GM04503 (cell line): ENCODE data around the gene SDF2L1.
"Not testable (repeated sequence)": the region's sequence is repeated elsewhere in the genome, so short reads cannot be mapped to it uniquely, and the experiment has no call there.

Experiments used
- DNase-seq: peaks from one replicate; pipeline ENCODE4 v3.0.0-alpha.2; 2012; ENCODE audit warnings: low read depth

The SDF2L1 gene

DNA sequence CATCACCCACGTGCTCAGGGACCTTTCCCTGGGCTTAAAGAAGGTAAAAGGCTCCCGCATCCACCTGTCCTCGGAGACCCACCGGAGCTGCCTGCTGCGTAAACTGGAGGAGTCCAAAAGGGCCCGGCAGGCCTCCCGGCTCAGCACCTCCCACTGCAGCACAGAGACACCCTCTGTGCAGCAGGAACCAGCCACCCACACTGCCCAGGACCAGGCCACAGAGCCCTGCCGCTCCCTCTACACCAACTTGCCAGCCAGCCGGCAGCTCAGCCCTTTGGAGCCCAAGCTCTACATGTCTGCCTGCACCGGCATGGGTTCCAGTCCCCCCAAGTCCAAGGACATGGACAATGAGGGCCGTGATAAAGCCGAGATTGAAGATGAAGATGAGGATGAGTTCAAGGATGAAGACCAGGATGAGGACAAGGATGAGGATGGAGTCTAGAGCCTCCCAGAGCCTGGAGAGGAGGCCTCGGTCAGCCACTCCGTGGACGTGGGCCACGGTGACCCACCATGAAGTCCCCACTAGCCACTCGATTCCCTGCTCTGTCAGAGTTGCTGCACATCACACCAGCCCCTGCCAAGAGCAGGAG lies 5.4 kb upstream of the SDF2L1 start:
- DNase-seq, result no peak

DNA sequence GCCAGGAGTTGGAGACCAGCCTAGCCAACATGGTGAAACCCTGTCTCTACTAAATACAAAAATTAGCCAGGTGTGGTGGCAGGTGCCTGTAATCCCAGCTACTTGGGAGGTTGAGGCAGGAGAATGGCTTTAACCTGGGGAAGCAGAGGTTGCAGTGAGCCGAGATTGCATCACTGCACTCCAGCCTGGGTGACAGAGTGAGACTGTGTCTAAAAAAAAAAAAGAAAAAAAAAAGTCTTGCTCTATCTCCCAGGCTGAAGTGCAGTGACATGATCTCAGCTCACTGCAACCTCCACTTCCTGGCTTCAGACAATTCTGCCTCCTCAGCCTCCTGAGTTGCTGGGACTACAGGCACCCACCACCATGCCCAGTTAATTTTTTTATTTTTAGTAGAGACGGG lies 4.7 kb upstream of the SDF2L1 start:
- not testable (repeated sequence) for DNase-seq

DNA sequence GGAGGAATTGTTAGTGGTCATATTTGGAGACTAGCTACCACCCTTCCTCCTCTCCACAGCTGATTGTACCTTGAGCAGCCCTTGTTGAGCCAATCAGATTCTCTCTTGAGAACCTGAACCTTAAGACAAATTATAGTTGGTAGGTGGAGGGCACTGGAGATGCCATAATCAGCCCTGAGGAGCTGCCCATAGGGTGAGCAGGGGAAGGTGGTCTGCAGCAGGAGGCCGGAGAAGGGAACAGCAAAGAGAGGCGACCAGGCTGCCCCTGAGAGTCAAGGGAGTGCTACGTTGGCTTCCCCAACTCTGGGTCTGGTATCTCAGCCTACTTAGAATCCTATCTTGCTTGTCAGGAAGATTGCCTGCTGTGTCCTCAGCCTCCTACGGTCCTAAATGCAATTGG lies 2.7 kb upstream of the SDF2L1 start:
- DNase-seq, result no peak

DNA sequence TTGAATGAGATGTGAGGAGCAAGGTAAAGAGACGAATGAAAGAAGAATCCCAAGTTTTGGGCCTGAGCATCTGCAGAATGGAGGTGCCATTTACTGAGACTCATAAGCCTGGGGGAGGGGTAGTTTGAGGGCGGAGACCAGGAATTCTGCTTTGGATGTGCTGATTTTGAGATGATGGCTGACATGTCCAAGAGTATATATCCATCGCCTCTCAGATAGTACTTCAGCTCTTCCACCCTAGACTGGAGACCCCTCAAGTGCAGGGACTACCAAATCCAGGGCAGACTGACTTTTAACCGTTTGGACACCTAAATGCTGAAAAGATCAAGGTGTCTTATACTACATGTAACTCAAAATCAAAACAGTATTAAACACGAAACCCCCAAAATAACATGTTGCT lies 1.3 kb upstream of the SDF2L1 start:
- DNase-seq, result no peak

DNA sequence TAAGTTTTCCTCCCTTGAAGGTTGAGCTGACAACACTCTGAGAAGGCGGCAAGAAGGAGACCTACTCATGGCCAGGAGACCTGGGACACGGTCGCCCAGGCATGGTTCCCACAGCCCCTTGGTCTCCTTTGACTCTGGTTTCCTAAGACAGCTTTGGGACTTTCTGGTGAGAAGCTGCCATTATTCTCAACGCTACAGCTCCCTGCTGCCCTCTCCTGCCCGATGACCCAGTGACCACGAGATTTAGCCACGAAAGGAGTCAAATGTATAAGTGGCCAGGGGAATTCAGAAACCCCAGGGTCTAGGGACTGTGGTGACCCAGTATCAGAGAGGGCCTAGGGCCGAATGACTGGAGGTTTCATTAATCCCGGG lies 699 bp upstream of the SDF2L1 start:
- DNase-seq, result no peak

DNA sequence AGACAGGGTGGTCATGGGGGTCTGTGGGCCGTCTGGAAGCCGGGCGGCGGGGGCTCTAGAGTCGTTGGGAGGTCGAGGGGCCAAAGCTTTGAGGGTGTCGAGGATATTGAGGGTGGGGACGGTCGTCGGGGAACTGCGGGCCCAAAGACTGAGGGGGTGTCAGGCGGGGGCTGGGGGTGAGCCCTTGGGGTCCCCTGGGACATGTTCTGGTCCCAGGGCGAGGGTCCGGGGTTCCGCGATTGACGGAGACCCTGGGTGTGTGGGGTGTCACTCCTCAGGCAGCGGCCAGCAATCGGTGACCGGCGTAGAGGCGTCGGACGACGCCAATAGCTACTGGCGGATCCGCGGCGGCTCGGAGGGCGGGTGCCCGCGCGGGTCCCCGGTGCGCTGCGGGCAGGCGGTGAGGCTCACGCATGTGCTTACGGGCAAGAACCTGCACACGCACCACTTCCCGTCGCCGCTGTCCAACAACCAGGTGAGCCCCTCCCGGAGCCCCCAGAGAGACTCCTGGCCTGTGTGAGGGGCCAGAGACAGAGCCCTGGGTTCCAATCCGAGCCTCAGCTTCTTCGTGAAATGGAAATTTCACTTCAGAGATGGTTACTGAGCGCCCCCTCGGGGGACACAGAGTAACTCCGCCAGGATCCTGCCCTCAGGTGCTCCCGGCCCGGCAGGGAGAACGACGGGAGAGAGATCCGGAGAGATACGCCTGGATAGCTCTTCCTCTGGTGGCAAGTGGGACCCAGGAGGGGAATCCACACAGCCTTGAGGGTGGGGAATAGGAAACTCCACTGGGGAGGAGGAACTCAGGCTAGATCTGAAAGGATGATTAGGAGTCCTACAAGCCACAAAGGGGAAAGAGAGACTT lies 714 bp downstream of the SDF2L1 start:
- DNase-seq, result no peak

DNA sequence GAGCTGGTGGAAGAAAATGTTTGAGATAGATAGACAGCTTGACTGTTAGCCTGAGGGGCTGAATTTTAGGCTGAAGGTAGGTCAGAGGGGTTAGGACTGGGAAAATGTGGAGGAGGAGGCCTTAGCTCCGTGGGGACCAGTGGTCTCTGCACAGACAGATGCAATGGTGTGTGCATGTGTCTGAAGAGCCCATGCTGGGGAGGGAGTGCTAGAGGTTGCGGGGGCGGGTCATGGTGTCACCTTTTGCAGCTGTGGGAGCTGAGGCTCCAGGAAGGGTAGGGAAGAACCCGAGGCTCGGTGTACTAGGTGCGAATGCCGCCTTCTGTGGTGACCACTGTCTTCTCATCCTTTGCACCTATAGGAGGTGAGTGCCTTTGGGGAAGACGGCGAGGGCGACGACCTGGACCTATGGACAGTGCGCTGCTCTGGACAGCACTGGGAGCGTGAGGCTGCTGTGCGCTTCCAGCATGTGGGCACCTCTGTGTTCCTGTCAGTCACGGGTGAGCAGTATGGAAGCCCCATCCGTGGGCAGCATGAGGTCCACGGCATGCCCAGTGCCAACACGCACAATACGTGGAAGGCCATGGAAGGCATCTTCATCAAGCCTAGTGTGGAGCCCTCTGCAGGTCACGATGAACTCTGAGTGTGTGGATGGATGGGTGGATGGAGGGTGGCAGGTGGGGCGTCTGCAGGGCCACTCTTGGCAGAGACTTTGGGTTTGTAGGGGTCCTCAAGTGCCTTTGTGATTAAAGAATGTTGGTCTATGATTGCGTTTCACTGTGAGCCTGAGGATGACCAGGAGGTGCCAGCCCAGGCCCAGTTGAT lies 1.6 kb downstream of the SDF2L1 start:
- no peak for DNase-seq

DNA sequence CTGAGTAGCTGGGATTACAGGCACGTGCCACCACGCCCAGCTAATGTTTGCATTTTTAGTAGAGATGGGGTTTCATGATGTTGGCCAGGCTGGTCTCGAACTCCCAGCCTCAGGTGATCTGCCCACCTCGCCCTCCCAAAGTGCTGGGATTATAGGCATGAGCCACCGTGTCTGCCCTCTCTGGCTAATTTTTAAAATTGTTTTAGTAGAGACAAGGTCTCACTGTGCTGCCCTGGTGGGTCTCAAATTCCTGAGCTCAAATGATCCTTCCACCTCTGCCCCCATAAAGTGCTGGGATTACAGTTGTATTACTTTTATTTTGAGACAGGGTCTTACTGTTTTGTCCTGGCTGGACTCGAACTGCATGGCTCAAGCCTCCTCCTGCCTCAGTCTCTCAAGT lies 3.4 kb downstream of the SDF2L1 start:
- not testable (repeated sequence) for DNase-seq

DNA sequence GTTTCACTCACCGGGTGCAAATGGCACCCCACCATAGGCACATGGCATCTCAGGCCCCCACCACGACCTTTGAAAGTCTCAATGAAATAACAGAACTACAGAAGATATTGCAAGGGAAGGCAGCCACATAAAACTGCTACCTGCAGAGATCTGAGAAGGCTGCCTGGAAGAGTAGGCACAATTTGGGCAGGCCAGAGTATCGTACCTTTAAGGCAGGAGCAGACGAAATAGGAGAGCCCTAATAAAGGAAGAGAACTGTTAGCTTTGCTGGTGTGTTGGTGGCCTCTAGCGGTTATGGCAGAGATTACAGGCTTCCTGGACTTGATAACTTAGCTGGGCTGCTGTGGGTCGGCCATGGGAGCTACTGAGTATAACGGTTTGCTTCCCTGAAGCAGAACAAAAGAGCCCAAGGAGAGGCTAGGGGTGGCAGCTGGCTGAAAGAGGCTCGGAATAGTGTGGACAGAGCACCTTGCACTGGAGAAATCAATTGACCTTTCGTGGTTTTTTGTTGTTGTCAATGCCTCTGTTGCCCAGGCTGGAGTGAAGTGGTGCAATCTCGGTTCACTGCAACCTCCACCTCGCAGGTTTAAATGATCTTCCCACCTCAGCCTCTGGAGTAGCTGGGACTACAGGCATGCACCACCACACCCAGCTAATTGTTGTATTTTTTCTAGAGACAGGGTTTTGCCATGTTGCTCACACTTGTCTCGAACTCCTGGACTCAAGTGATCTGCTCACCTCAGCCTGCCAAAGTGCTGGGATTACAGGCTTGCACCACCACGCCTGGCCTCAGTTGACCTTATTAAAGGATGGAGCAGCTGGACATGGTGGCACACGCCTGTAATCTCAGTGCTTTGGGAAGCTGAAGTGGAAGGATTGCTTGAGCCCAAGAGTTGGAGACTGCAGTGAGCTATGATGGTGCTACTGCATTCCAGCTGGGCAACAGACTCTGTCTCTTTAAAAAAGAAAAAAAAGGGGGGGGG lies 4.8 kb downstream of the SDF2L1 start:
- no peak for DNase-seq

DNA sequence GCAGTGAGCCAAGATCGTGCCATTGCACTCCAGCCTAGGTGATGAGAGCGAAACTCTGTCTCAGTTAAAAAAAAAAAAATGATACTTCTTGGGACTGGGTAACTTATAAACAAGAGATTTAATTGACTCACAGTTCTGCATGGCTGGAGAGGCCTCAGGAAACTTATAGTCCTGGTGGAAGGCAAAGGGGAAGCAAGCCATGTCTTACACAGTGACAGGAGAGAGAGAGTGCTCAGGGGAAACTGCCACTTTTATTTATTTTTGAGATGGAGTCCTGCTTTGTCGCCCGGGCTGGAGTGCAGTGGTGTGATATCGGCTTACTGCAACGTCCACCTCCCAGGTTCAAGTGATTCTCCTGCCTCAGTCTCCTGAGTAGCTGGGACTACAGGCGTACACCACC lies 8.2 kb downstream of the SDF2L1 start:
- no peak for DNase-seq

DNA sequence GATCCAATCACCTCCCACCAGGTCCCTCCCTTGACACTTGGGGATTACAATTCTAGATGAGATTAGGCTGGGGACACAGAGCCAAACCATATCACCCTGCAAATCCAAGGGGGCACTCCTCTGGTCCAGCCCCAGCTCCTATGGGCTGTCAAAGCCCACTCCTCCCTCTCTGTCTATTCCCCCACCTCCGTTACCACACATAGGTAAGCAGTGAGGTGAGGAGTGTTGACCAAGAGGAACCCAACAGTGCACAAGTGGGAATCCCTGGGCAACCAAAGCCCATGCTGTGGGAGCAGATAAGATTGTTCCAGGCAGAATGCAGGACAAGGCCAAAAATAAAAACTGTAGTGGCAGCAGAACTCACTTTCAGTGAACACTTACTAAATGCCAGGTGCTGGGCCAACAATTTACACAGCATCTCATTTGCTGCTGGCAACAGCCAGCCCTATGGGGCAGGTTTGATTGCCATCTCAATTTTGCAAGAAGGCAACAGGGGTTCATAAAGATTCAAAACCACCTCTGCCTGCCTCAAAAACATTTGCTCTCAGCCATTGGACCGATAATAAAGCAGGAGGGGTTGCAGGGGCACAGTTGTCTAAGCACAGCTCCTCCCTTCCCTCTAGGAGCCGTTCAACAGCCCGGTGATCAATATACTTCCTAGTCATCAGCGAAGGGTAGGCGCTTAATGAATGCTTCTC lies 8.9 kb downstream of the SDF2L1 start:
- no peak for DNase-seq

DNA sequence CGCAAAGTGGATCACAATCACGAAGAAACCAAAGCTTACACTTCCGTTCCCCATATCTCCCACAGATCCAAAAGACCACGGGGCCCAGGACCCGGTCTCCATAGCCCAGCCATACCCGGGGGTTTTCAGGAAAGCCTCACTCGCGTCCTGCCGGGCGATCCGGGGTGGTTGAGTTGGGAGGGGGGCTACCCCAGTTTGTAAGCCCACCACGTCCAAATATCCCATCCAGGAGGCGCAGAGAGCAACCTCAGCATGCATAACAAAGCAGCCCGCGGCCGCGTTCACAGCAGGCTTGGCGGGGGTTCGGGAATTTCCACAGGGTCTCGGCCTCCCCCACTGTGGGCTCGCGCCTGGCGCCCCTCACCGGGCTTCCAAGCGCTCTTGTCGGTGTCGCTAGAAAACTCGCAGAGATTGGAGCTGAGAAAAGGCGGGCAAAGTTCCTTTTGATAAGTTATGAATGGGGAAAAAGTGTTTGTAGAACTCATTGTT lies 9.5 kb downstream of the SDF2L1 start:
- DNase-seq, result no peak

DNA sequence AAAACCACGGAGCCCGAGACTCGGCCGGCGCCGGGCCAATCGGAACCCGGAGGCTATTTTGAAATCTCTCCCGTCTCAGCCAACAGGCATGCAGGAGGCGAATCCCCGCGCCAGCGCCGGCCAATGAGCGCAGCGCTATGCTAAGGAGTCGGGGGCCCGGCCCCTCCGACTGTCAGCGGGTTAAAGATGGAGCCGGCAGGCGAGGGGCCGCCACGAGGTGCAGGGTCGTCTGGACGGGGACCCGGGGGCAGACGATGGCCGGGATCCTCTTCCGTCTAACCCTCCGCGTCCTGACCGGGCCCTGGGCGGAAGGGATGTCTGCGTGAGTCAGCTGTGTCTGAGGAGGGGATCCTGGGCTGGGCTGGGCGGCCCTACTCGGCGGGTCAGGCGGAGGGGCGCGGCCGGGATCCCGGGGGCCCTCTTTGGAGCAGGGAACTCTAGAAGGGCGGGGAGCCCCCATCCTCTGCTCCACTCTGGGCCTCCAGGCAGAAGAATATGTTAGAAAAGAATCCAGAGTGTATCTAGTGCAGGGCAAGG lies 10.0 kb downstream of the SDF2L1 start:
- DNase-seq, result no peak

DNA sequence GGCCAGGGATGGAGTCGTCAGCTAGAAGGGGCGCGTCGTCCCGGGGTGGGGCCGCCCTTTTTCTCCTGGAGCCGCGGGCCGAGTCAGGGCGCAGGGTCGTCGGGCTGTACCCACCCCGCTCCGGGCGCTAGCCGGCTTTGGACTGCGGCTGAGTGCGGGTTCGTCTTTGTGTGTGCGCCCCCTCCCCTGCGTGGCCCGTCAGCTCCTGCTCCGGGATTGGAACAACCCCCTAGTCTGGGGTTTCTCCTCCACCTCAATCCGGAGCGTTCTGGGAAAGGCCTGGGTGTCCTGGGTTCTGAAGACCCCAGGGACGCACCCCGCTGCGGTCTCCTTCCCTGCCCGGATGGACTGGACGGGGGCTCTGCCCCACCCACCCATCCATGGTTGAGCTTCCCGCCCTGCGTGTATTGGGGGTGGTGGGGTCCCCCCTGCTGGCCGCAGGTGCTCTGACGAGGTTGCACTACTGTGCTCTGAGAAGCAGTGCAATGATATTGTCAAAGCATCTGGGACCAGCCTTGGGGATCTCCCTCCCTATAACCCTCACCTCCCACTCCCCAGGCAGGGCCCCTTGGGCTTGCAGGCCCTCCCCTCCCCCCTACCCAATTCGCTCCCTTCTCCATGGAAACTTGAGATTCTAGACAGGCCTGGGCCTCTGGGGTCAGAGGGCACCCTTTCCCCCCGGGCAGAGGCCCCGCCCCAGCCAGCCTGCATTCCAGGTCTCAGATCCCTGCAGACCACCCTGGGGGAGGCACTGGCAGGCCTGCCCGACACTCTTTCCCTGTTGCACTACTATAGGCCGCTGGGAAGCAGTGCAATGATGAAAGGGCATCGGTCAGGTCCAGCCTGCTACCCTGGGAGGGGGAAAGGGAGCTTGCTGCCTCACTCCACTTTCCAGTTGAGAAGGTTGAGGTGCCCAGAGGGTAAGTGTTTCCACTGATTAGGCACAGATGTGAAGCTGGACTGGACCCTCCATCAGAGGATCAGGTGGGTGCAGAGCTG lies 10.7 kb downstream of the SDF2L1 start:
- no peak for DNase-seq

DNA sequence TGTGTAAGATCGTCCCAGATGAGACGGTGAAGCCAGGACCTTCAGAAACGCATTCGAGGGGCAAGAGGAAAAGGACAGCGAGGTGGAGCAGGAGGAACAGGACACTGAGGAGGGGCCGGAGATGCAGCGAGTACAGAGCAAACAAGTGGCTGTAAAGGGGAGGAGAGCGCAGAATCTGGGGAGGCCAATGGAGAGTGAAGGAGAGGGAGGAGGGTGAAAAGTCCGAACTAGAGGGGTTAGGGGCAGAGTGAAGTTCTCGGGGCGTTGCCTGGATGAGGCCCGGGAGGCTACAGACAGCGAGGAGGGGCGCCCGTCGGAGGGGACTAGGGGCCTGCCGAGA lies 14.9 kb downstream of the SDF2L1 start:
- no peak for DNase-seq

DNA sequence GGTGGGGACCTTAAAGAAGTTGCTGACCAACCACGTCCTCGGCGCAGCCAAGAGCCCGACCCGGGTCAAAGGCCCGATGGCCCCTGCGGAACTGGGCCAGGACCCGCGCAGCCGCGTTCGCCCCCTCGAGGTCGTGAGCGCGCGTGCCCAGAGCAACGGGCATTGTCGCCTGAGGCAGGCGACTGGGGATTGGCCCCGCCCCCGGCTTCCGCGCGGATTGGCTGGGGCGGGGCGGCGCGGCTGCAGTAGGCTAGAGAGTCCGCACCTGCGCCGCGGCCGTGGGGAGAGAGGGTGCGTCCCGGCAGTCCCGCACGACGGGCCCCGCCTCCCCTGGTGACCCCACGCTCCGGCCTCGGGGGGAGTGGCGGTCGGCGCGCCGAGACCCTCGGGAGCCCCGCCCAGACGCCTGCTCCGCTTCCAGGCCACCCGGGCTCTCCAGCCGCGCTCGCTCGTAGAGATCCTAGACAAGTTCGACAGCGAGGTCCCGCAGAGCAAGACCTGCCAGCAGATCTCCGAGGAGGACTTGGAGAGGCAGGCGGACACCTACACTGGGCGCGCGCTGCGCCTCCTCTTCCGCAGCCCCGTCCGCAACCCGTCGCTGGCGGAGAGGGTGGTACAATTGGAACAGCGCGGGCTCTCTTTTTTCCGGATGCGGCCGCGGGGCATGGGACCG lies 15.4 kb downstream of the SDF2L1 start:
- DNase-seq, result no peak

DNA sequence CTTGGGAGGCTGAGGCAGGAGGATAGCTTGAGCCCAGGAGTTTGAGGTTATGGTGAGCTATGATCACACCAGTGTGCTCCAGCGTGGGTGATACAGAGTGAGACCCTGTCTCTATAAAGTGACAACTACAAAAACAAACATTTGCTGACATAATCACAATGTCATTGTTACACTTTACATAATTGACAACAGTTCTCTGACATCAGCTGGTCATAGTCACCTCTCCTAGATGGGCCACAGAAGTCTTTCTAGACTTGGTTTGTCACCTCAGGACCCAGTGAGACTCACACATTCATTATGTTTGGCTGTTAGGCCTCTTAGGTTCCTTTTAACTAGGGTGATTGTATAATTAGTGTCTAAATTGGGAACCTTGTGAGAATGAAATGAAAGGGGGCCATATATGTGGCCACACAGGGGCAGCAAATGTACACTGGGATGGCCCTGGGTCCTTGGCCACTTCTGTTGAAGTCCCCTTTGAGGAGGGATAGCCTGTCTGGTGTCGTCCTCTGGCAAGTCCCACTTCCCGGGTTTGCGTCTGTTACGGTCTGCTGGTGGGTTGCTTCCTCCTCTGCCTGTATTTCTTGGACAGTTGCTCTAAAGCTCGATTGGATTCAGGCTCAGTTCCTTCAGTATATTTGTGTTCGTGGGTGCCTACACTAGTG lies 17.9 kb downstream of the SDF2L1 start:
- no peak for DNase-seq

DNA sequence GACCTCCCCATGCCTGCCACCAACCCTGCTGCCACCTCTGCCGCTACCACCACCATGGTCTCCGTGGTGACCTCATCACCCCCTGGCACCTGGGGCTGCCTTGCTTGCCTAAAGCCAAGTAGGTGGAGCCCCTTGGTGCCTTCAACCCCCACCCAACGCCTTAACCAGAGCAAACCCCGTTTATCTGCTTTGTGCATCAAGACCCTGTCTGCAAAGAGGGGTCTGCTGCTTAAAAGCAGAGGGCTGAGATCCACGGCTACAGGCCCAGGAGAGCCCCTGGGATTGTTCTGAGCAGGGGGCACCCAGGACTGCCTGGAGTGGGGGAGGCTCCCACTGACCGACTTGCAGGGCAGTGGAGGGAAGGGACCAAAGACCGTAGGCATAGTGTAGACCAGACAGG lies 18.8 kb downstream of the SDF2L1 start:
- DNase-seq, result no peak
